Eye (tissue), 1 donor: ENCODE data around the gene PAQR9.

Experiments used
- DNase-seq: peaks from one replicate; pipeline ENCODE4 v3.0.0-alpha.2; 2015

The PAQR9 gene

DNA sequence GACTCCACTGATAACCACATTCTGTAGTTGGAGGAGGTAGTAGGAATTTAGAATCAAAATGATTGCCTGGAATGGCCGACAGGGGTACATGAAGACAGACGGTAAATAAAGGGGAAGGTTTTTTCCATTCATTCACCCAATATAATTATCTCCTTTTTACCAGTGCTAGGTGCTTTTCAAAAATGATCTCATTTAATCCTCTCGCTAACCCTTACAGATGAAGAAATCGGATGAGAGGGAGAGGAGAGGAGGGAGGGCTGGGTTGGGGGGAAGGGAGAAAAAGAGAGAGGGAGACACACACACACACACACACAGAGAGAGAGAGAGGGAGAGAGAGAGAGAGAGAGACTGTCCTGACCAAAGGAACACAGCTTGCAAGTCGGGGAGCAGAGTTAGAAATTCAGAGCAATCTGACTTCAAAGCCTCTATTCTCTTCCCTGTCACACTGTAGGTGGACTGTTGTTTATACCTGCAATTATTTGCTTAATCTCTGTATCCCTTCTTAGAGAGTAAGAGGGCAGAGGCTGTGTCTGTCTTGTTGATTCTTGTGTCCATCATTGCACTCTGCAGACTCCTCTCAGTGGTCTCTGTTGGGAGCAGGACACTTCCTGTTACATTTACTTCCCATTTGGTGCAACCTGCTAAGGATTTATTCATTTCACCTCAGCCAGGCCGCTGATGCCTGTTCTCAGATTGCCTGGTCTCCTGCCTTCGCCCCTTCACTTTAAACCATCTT, 18.7 kb upstream of the PAQR9 start:
- peak; percentile 38 for DNase-seq

DNA sequence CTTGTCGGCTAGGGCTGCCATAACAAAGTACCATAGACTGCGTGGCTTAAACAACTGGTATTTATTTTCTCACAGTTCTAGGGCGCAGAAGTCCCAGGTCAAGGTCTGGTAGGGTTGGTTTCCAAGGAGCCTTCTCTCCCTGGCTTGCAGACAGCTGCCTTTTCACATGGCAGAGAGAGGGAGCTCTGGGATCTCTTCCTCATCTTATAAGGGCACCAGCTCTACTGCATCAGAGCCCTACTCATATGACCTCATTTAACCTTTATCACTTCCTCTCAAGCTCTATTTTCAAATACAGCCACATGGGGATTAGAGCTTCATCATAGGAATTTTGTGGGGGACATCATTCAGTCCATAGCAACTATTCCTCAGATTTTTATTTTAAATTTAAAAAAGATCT, 17.6 kb upstream of the PAQR9 start:
- no peak for DNase-seq

DNA sequence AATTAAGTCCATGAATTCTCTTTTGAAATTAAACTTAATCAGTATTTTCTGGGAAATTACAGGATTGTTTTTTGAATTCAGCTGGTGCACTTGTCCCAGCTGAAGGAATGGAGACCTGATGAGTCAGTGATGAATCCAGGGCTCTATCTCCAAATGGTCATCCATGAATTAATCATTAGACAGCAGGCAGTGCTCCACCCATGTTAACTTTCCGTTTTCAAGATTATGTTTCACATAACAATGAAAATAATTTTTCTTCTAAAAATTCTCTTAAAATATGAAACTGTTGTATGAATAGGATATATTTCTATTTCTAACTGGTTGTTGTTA, 13.9 kb upstream of the PAQR9 start:
- DNase-seq, result no peak

DNA sequence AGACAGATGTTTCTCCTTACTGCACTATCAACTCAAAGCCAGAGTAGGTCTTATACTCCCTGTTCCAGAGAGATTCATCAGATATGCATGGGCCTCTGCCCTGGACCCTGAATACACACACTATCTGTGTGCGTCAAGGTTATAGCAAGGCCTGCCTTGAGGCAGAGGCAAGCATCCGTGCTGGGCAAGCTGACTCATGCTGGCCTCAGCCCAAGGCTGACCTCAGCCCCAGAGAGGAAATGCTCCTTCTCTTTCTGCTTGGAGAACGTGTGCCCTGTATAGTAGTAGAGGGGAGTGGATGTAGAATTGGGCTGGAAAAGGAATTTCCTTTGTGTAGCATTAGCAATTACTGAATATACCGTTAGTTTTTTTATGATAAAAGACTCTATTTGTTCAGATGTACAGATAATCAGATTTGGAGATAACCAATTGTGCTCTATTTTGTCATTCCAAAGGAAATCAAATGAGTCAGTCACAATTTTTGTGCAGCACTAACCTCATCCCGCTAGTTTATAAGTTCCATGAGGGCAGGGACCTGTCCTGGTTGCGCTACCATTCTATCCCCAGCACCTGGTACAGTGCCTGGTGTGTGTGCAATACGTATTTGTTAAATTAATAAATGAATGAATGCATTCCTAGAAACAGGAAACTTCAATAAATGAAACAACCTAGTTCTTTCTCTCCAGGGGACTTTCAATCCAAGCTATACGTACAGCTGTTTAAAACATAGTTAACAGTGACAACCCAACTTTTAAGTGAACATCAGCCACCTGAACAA, 13.3 kb upstream of the PAQR9 start:
- no peak for DNase-seq

DNA sequence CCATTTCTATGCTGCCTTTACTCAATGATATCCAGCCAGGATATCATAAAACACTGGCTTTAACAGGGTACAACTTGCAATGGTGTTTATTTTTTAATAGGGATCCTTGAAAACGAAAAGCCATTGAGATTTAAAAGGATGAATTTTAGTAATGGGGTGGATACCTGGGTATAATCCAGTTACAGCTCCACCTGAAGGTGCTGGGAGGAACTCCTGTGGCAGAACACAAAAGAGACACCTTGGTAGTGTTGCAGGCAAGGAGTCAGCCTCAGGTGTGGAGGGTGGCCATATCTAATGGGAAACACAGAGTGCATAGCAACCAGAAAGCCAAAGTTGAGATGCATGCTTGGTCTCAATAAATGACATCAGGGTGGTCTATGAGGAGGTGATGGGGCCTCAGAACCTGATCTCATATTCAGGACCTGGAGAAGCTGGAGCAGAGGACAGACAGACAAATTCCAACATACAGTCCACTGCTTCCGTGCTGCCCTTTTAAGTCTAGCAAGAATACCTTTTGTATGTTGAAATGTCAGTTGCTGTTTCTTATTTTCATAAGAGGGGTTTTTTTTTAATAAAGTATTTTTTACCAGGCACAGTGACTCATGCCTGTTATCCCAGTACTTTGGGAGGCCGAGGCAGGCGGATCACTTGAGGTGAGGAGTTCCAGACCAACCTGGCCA, 12.0 kb upstream of the PAQR9 start:
- no peak for DNase-seq

DNA sequence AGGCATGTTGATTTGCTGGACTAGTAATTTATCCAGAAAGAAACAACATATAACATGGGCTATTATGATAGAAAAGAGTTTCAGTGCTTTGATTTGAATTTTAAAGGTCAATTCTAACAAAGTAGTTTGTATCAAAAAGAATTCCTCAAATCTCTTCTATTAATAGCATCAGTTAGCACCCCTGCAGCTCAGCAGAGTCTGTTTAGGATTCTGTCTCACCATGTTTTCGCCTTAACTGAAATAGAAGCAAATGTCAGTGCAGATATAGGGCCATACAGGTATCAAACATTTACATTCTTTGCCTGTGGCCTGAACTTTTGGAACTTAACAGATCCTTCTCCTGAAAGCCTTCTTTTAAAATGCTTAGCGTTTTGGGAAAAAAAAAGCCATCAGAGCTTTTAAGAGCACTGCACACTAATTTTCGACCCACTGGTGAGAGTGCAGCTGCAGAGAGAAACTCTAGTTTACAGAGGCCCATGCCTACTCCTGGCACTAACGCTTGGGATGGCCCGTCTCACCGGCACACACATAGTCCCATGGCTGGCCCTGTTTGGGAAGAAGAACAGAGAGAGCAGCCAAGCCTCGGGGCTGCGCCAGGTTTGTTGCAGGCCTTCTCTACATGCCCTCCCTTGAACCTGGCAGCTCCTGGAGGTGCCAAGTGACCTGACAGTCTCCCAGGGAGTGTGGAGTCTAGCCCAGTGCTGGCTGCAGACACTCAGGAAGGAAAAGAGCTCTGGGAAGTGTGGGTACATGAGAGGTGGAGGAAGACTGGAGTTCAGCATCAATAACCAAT, 9.9 kb upstream of the PAQR9 start:
- DNase-seq, result no peak

DNA sequence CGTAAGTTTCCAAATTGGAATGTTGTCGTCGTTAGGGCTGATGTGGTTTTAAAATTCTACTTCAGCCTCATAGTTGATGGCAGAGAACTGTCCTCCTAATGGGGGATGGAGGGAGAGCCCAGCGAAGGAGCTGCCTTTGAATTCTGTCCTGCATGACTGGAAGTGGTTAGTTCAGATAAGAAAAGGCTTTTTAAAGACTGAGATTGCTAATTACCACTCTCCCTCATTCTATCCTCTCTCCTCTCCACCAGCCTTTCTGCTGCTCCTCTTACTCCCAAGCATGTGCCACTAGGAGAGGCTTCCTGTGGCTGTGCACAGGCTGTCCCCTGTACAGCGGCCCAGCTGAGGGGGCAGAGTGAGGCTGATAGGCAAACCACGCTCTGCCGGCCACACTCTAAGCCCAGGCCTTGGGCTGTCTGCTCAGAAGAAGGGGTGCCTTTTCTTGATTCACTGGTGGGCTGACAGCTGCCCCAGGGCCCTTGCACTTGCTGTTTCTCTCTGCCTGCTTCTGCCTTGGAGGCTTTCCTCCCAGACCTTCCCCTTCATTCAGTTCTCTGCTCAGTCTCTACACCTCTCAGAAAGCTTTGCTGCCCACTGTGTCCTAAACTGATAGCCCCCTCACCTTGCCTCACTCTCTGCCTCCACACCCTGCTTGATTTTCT, 8.7 kb upstream of the PAQR9 start:
- no peak for DNase-seq

DNA sequence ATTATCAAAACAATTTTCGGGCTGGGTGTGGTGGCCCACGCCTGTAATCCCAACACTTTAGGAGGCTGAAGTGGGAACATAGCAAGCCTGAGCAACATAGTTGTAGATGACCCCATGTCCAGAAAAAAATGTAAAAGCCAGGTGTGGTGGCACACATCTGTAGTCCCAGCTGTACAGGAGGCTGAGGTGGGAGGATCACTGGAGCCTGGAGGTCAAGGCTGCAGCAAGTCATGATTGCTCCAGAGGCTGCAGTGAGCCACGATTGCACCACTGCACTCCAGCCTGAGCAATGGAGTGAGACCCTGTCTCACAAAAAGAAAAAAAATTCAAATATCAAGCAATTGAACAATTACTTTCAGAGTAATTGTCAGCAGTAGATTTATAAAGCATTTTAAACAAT, 8.0 kb upstream of the PAQR9 start:
- DNase-seq, result no peak

DNA sequence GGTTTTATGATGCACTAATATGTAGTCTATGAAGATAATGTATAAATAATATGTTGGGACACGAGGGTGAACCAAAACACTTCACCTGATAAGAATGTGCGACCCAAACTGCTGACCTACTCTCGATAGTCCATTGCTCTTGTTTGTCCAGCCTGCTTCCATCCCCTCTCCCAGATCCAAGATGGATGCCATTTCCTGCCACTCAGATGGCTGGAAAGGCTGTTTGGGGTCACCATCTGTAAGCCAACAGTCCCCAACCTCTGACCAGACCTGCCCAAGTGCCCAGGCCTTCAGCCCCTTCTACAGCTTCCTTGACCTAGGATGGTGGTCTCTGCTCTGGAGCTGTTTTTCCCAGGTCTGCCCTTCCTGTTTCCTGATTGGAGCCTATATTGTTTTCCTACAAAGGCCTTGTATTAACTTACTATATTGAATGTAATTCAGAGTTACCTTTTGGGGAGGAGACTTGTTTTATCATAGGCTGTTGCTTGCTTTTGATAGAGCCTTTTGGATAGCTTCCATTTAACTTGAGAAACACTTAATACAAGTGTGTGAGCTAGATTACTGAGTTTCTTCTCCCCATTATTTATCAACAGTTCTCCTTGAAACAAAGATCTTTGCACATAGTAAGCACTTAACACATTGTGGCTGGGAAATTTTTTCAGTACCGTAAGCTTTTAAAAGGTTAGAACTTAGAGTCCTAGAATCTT, 5.0 kb upstream of the PAQR9 start:
- DNase-seq, result no peak

DNA sequence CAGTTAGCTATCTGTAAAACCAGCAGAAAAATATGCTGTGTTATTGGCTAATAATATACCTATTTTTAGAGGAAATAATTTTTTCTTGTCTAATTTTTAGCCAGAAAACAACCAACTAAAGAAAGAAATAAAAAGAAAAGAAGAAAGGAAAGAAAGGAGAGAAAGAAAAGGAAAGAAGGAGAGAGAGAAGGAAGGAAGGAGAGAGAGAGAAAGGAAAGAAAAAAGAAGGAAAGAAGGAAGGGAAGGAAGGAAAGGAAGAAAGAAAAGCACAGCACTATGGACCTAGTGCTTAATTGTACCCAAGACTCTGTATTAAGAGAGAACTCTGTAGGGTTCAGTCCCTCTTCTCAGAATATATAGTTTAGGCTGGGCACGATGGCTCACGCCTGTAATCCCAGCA, 3.3 kb upstream of the PAQR9 start:
- DNase-seq, result no peak

DNA sequence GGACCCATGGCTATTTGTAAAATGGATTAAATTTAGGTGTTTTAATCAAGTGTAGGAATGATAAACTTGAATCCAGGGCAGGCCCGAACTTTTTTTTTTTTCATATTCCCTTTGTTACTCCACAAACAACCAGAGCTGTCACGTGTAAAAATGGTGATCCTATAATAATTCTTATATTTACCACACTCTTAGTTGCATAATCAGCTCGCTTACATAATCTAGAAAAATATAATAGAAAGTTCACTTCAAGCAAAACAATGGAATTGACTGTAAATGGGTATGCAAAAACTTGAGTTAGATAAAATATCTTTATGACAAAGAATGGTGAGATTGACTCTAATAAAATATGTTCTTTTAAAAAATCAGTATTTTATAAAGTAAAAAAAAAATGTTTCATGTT, 2.1 kb upstream of the PAQR9 start:
- DNase-seq, result no peak

DNA sequence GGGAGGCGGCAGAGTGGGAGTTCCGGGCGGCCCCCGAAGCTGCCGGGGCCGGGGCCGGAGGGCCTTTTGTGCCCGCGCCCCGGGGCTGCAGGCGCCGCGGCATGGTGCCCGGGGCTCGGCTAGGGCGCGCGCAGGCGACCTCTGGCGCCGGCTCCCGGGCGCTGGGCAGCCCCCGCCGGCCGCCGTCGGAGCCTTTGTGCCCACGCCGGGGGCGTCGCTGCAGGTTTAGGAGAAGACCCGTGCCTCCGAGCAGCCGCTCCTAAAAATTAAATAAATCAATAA, 299 bp downstream of the PAQR9 start:
- no peak for DNase-seq

DNA sequence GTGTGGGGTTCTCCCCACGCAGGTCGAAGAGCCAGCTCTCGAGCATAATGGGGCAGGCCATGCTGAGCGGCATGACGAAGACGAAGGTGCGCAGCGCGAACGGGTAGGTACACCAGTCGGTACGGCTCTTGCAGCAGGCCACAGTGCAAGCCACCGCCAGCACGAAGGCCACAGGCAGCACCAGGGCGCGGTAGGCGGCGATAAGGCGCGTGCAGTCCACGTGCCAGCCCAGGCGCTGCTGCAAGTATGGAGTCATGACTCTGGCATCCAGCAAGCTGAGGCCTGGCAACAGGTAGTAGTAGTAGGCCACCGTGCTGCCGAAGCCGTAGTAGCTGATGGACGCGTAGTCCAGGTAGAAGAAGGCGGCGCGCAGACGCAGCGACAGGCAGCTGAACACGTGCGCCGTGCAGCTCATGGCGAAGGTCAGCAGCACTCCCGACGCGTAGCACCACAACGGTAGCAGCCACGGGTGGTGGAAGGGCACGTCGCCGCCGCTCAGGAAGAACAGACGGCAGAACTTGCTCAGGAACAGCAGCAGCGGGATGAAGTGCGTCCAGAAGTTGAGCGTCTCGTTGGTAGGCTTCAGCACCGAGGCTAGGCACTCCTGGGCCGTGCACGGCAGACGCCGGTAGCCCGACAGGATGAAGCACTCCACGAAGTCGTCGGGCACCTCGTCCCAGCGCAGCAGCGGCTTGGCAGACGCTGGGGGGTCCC, 797 bp downstream of the PAQR9 start:
- DNase-seq, result no peak

DNA sequence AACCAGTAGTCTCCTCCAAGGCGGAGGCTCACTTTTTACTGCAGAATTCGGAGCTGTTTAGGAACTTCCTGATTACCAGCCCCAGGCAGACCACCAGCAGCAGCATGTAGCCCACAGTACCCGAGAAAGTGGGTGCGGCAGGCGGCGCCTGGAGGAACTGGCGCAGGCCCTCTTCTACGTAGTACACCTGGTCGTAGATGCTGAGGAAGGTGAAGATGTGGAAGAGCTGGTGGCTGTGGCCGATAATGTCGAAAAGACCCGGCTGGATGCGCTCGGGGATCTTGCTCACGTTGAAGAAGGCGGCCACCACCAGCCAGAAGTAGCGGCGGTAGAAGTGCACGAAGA, 1.3 kb downstream of the PAQR9 start:
- no peak for DNase-seq

DNA sequence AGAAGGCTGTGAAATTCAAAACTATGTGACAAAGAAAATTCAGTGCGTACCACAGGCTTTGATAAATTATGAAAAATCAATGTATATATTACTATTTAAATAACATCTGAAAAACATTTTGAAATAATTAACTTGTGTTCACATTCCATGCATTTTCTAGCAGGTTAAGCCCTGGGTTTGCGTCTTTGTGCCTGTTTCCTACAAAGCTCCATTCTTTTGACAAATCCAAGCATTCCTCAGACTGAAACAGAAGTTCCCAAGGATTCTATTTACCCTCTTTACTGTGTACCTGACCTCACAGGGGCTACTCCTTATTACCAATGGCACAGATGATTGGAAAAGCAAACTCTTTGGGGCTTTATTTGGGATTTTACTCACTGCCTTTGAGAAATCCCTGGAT, 1.9 kb downstream of the PAQR9 start:
- DNase-seq, result no peak

DNA sequence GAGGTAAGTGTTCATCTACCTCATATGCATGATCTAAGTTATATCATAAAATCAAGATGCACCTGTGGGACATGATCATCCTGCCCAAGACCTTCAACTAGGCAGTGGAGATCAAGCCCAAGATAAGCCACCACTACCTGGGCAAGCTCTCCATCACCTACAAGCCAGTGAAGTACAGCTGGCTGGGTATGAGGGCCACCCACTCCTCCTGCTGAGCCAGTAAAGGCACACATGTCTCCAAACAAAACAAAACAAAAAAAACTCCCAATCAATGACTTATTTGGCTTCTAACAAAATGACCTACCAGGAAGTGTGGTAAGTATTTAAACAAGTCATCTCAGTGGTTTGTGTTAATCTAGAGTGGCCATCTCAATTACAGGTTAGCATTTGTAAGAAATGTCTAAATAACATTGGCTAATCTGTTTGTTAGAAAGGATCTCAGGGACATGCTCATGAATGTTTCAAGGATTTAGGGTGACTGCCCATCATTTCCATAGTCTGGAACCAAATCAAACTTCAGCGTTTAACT, 3.1 kb downstream of the PAQR9 start:
- DNase-seq, result no peak

DNA sequence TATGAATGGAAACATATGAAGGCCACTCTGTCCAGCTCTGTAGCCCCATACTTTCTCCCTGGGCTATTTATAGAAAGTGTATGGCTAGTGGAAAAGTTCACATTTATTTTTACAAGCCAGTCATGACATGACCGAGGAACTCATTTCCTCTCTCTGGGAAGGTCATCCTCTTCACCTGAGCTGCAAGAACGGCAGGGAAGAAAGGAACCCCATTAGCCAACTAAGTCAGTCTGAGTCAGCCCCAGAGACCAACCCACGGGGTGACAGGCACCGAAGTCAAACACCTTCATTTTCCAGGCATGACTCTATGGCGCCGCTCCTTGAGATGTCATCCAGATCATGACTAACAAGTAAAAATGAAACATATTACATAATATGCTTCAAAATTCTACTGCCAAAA, 4.8 kb downstream of the PAQR9 start:
- DNase-seq, result no peak

DNA sequence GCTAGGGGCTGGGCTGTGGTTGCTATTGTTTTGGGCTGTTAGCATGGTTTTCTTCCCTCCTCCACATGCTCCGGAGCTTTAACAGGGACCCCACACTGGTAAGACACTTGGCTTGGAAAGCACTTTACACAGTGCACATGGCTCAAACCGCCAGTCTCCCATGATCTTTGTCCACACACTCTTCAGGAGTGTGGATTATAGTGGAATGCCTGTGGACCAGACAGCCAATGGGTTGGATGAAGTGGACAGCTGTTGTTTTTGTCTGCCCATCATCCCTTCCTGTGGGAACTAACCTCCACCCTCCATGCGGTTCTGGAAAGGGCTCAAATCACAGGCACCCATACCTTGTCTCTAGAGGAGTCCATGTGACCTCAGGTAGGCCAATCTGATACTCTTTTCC, 10.0 kb downstream of the PAQR9 start:
- DNase-seq, result no peak

DNA sequence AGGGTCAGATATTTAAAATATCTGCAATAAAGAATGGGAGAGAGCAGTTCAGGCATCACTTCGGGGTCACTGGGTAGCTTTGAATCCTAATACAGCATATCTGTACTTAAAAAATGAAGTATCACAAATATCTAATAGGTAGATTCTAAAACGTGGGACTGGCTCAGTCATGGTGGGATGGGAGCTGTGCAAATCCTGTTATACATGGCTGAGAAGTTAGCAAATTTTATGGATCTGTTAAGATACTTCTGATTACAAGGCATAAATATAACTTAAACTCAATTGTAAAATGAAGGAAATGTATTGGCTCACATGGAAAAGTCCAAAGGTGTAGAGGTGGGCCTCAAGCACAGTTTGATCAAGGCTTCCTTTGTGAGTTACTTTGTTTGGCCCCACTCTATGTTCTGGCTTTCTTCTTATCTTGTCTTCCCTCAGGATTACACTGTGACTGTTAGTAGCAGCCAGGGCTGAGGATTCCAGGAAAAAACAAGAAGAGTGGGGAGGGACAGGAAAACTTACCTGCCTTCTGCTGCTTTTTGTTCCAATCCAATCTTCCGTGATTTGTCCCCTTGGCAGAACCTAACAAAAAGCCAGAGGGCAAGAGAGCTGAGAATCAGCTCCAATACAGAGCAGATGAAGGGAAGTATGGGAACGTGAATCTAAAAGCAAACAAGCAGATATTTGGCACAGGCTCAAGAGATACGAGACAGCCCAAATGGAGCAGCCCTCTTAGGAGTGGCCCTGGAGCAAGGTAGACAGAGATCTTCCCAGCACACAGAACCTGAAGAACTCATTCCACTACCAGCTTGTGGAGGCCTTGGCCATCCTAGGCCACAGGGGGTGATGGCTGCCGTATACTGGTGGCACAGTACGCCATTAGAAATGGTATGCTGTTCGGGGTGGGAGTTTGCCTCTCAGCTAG, 10.9 kb downstream of the PAQR9 start:
- DNase-seq, result no peak

DNA sequence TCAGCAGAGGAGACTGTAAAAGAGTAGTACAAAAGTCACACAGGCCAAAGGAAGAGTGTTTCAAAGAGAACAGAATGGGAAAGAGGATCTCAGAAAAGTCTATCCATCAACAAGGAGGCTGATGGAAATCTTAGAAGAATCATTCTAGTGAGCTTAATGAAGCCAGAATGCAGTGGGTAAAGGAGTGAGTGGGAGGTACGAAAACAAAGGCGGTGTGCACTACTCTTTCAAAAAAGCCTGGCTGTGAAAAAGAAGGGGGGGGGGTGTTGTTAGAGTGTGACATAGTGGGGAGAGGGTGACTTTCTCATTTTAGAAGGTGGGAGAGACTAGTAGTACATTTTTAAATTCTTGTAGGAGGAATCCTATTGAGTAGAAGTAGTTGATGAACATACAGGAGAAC, 11.7 kb downstream of the PAQR9 start:
- DNase-seq, result no peak

DNA sequence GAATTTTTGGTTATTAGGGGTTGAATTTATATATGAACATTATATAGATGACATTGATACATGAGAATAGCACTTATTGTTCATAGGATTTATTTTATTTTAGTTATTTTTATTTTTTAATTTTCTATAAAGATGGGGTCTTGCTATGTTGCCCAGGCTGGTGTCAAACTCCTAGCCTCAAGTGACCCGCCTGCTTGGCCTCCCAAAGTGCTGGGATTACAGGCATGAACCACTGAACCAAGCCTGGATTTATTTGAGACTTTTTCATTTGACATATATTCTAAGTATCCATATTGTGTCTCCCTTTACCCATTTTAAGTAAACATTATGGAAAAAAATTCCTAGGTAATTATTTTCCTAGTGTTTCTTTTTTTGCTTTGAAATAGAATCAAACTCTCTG, 12.5 kb downstream of the PAQR9 start:
- DNase-seq, result no peak
